ENCODE measurements around the gene RPH3AL. TPM values are rescaled to one million over a fixed set of nuclear protein-coding genes. Genes with fewer than 3 reads are reported as not detected.

RPH3AL gene
- total RNA-seq, 6 donors from 2014 or later, result 33.6 to 93.2 (median 54.3) TPM

DNA sequence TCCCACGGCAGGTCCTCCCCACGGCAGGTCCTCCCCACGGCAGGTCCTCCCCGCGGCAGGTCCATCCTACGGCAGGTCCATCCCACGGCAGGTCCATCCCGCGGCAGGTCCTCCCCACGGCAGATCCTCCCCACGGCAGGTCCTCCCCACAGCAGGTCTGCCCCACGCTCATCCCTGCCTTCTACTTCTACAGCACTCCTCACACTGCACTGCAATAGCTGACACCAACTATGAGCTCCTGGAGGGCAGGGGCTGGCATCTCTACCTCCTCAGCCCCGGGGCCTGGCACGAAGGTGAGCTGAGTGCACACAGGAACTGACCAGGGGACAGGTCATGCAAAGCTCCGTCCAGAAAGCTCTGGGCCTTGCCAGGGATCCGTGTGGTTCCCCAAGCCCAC, 45.3 kb downstream of the RPH3AL start:
- peaks cover 0 to 6% (median 4%) of the 10 kb centered on the region in 4 donors for H3K4me1 ChIP-seq
- no peaks in the 10 kb centered on the region for H3K9me3 ChIP-seq
- no peak for TF ChIP-seq EP300 (IDR thresholded peaks at IDR 0.05)
- no peak for TF ChIP-seq POLR2AphosphoS5 (IDR thresholded peaks at IDR 0.05)
- TF ChIP-seq, protein P1, sequence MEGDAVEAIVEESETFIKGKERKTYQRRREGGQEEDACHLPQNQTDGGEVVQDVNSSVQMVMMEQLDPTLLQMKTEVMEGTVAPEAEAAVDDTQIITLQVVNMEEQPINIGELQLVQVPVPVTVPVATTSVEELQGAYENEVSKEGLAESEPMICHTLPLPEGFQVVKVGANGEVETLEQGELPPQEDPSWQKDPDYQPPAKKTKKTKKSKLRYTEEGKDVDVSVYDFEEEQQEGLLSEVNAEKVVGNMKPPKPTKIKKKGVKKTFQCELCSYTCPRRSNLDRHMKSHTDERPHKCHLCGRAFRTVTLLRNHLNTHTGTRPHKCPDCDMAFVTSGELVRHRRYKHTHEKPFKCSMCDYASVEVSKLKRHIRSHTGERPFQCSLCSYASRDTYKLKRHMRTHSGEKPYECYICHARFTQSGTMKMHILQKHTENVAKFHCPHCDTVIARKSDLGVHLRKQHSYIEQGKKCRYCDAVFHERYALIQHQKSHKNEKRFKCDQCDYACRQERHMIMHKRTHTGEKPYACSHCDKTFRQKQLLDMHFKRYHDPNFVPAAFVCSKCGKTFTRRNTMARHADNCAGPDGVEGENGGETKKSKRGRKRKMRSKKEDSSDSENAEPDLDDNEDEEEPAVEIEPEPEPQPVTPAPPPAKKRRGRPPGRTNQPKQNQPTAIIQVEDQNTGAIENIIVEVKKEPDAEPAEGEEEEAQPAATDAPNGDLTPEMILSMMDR (IDR thresholded peaks at IDR 0.05), result no peak
- TF ChIP-seq POLR2A (IDR thresholded peaks at IDR 0.05), result no peak
- H3K27ac ChIP-seq, result no peak overlapping the region
- peaks cover 0 to 2% (median 0%) of the 10 kb centered on the region in 4 donors for H3K36me3 ChIP-seq
- DNase-seq (peak in 1 of 2 donors; percentile 47), ATAC-seq (ENCODE audit: low FRiP score in 2 of 2) (no peak)
- 90 to 95% methylated on average over 13 to 16 of the region's 16 CpGs for WGBS, 2 donors
- no peak overlapping the region for H3K4me3 ChIP-seq
- H3K27me3 ChIP-seq, result no peaks in the 10 kb centered on the region

DNA sequence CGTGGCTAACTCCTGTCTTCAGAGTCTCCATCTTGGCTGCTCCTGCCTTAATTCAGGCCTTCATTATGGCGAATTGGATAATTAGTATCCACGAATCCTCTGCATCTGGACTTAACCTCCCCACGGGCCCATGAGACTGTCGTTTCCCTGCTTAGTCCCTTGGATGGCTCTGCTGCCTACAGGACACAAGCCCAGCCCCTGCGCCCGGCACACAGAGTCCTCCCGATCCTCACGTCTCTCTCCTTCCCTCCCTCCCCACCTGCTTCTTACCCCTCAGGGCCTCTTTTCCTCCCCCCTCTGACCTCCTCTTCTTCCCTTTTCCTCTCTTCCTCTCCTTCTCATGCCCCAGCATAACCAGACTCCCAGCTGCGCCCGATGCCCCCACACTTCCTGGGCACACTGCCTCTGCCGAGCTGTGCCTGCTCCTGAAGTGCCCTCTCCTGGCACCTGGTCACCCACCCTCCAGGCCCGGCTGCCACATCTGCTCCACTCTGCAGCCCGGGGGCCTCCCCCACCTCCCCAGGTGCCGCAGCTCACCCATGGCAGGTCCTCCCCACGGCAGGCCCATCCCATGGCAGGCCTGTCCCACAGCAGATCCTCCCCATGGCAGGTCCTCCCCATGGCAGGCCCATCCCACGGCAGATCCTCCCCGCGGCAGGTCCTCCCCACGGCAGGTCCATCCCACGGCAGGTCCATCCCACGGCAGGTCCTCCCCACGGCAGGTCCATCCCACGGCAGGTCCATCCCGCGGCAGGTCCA, 45.9 kb downstream of the RPH3AL start:
- H3K4me3 ChIP-seq, result no peak overlapping the region
- no peak overlapping the region for H3K27ac ChIP-seq
- no peaks in the 10 kb centered on the region for H3K36me3 ChIP-seq
- H3K4me1 ChIP-seq, result peaks cover 0 to 12% (median 5%) of the 10 kb centered on the region in 4 donors
- peak in 1 of 2 donors; percentile 71 for DNase-seq
- no peak for ATAC-seq (ENCODE audit: low FRiP score in 2 of 2)
- no peaks in the 10 kb centered on the region for H3K9me3 ChIP-seq
- 84 to 86% methylated on average over 20 to 26 of the region's 26 CpGs for WGBS, 2 donors
- TF ChIP-seq EP300 (IDR thresholded peaks at IDR 0.05), result no peak
- TF ChIP-seq POLR2A (IDR thresholded peaks at IDR 0.05), result no peak
- TF ChIP-seq POLR2AphosphoS5 (IDR thresholded peaks at IDR 0.05), result no peak
- TF ChIP-seq, protein P1 (IDR thresholded peaks at IDR 0.05), result no peak
- no peaks in the 10 kb centered on the region for H3K27me3 ChIP-seq

DNA sequence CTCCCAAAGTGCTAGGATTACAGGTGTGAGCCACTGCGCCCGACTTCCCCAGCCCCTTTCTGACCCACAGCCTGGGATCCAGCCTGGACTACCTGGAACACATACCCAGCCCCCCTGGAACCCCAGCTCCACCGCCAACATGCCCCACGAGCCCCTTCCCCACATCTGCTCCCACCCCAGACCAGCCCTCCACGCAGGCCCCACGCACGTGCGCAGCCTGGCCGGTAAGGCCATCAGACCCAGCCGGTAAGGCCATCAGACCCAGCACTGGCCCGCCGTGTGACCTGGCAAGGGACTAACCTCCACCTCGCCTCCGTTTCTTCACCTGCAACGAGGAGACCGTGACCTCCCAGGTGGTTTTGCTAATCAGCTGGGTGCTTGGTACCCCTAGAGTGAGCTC, 46.5 kb downstream of the RPH3AL start:
- ATAC-seq (ENCODE audit: low FRiP score in 2 of 2) (no peak), DNase-seq (no peak)
- H3K36me3 ChIP-seq, result no peaks in the 10 kb centered on the region
- H3K4me3 ChIP-seq, result no peak overlapping the region
- H3K27me3 ChIP-seq, result no peaks in the 10 kb centered on the region
- no peak for TF ChIP-seq POLR2A (IDR thresholded peaks at IDR 0.05)
- TF ChIP-seq, protein P1 (IDR thresholded peaks at IDR 0.05), result no peak
- no peak for TF ChIP-seq EP300 (IDR thresholded peaks at IDR 0.05)
- no peak for TF ChIP-seq POLR2AphosphoS5 (IDR thresholded peaks at IDR 0.05)
- H3K27ac ChIP-seq, result no peak overlapping the region
- H3K4me1 ChIP-seq, result peaks cover 0 to 14% (median 5%) of the 10 kb centered on the region in 4 donors
- 96 to 99% methylated on average over 16 of the region's 16 CpGs for WGBS, 2 donors
- H3K9me3 ChIP-seq, result no peaks in the 10 kb centered on the region

DNA sequence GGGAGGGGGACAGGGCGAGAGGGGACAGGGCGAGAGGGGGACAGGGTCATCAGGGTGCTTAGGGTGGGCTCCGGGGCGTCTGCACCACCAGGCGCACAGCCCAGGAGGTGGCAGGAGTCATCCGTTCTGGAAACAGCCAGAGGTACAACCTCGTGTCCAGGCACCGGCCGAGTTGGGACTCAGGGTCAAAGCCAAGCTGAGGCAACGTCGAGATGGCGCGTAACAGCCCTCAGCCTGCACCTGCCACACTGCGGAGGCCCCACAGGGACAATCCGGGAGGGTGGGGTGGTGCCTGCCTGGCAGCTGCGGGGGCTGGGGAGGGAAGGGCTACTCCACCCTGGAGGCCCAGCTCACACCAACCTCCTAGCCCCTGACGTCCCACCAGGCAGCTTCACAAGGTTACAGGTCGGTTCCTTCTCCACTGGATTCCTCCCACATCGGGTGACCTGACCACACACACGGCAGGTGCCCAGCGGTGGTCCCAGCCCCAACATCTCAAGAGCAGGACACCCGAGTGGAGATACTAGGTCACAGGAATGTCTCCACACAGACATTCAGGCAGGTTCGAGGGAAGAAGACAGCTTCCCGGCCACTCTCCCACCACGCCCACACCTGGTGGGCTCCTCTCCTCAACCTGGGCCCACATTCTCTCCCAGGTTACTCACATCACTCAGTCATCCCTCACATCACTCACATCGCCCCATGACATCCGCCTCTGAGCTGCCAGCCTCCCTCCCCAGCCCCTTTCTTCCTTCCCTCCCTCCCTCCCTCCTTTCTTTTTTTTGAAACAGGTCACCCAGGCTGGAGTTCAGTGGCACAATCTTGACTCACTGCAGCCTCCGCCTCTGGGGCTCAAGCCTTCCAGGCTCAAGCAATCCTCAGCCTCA, 47.3 kb downstream of the RPH3AL start:
- H3K4me3 ChIP-seq, result no peak overlapping the region
- no peak overlapping the region for H3K27ac ChIP-seq
- TF ChIP-seq EP300 (IDR thresholded peaks at IDR 0.05) (no peak), POLR2AphosphoS5 (IDR thresholded peaks at IDR 0.05) (no peak), POLR2A (IDR thresholded peaks at IDR 0.05) (no peak)
- TF ChIP-seq, protein P1 (IDR thresholded peaks at IDR 0.05), result no peak
- H3K9me3 ChIP-seq, result no peaks in the 10 kb centered on the region
- 81 to 83% methylated on average over 23 to 26 of the region's 28 CpGs for WGBS, 2 donors
- H3K4me1 ChIP-seq, result peaks cover 0 to 14% (median 5%) of the 10 kb centered on the region in 4 donors
- H3K36me3 ChIP-seq, result no peaks in the 10 kb centered on the region
- no peaks in the 10 kb centered on the region for H3K27me3 ChIP-seq
- DNase-seq (peak in 1 of 2 donors; percentile 69), ATAC-seq (ENCODE audit: low FRiP score in 2 of 2) (peak in 1 of 2 donors; percentile 20)
